SU-DHL-6 (cell line): ENCODE measurements around the gene PHACTR1.

Source experiments
- EZH2phosphoT487 ChIP-seq: fragments of 200-600 bp; sonication (generic), shearing (Covaris generic); conservative IDR thresholded peaks from 2 replicates; pipeline ENCODE4 v1.6.1; 2018; ENCODE audit warnings: mild to moderate bottlenecking, antibody characterized with exemption, low read length, moderate library complexity, mixed read lengths
- TF ChIP-seq, protein P1 (sequence below): fragments of 200-600 bp; sonication (generic); IDR thresholded peaks from one replicate; pipeline ENCODE4 v1.5.1; 2017; ENCODE audit warnings: antibody characterized with exemption, mild to moderate bottlenecking, low read length, moderate library complexity; ENCODE audit not compliant: insufficient read depth, poor library complexity, severe bottlenecking

DNA sequence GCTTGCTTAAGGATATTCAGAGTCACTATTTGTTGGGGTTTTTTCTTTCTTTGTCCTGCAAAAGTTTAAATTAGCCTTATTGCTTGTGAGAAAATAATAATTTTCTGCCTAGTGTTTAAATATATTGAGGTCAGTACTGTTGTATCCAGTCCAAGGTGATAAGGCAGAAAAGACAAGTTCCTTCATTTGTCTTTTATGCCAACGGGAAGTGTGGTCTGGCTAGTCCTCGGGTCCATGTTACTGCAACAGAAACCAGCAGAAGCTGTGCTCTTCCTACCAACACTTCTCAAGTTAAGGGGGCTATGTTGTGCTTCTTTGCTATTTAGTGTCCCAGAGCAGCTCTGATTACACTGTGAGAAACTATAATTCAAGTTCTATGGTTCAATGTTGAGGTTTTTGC lies 310.6 kb downstream of the PHACTR1 start:
- TF ChIP-seq, protein P1, sequence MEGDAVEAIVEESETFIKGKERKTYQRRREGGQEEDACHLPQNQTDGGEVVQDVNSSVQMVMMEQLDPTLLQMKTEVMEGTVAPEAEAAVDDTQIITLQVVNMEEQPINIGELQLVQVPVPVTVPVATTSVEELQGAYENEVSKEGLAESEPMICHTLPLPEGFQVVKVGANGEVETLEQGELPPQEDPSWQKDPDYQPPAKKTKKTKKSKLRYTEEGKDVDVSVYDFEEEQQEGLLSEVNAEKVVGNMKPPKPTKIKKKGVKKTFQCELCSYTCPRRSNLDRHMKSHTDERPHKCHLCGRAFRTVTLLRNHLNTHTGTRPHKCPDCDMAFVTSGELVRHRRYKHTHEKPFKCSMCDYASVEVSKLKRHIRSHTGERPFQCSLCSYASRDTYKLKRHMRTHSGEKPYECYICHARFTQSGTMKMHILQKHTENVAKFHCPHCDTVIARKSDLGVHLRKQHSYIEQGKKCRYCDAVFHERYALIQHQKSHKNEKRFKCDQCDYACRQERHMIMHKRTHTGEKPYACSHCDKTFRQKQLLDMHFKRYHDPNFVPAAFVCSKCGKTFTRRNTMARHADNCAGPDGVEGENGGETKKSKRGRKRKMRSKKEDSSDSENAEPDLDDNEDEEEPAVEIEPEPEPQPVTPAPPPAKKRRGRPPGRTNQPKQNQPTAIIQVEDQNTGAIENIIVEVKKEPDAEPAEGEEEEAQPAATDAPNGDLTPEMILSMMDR: no peak
- no peak for TF ChIP-seq EZH2phosphoT487
